GM13977 (cell line): ENCODE data around the gene PARD3.

Experiments used
- DNase-seq: peaks from one replicate; pipeline ENCODE4 v3.0.0; 2012; ENCODE audit warnings: low spot score
- CTCF ChIP-seq: IDR thresholded peaks from 2 replicates; pipeline ENCODE4 v1.5.1; 2012; ENCODE audit warnings: mild to moderate bottlenecking, control low read depth; ENCODE audit not compliant: insufficient read depth; ENCODE audit errors: extremely low read depth, missing control alignments
- in situ Hi-C: fragments of 300-500 bp; cut with MboI; formaldehyde crosslinking; loops from one replicate; pipeline ENCODE4 v1.12.0; 2022; ENCODE audit warnings: low sequenced_read_pairs, low pct_unique_long_range_greater_than_20kb, mixed read lengths, inconsistent platforms; ENCODE audit not compliant: unreplicated experiment

Gene PARD3

GRCh38 chr10:34609287-34609940 is 205.7 kb downstream of the PARD3 start:
- TF ChIP-seq CTCF: no peak
- no peak for DNase-seq
- in situ Hi-C loops: no loop called here

GRCh38 chr10:34607894-34608293 is 207.2 kb downstream of the PARD3 start:
- no peak for TF ChIP-seq CTCF
- no peak for DNase-seq
- in situ Hi-C loops: no loop called here

GRCh38 chr10:34606890-34607289 is 208.2 kb downstream of the PARD3 start:
- in situ Hi-C loops: no loop called here
- no peak for TF ChIP-seq CTCF
- no peak for DNase-seq

GRCh38 chr10:34602478-34602877 is 212.6 kb downstream of the PARD3 start:
- in situ Hi-C loops: no loop called here
- no peak for DNase-seq
- TF ChIP-seq CTCF: no peak

- DNase-seq: no peak
- no peak for TF ChIP-seq CTCF
- in situ Hi-C loops: no loop called here
Observed at GRCh38 chr10:34601691-34602090, 213.4 kb downstream of the PARD3 start.

GRCh38 chr10:34599026-34599795 is 215.9 kb downstream of the PARD3 start:
- DNase-seq: no peak
- TF ChIP-seq CTCF: no peak
- in situ Hi-C loops: no loop called here
